ENCODE data around the gene G6PC1.
"Not testable (repeated sequence)": the region's sequence is repeated elsewhere in the genome, so short reads cannot be mapped to it uniquely, and the experiment has no call there.

Gene G6PC1

DNA sequence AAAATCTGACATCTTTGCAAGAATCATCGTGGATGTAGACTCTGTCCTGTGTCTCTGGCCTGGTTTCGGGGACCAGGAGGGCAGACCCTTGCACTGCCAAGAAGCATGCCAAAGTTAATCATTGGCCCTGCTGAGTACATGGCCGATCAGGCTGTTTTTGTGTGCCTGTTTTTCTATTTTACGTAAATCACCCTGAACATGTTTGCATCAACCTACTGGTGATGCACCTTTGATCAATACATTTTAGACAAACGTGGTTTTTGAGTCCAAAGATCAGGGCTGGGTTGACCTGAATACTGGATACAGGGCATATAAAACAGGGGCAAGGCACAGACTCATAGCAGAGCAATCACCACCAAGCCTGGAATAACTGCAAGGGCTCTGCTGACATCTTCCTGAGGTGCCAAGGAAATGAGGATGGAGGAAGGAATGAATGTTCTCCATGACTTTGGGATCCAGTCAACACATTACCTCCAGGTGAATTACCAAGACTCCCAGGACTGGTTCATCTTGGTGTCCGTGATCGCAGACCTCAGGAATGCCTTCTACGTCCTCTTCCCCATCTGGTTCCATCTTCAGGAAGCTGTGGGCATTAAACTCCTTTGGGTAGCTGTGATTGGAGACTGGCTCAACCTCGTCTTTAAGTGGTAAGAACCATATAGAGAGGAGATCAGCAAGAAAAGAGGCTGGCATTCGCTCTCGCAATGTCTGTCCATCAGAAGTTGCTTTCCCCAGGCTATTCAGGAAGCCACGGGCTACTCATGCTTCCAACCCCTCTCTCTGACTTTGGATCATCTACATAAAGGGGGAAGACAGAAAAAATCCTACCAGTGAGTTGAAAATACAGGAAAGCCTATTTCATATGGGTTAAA is at the start of gene G6PC1:
TSS of gene G6PC1 (plus strand) at position 340 of the 872 bp plus-strand sequence. CDS start at position 418, 78 bp downstream.
- H2AFZ ChIP-seq (ENCODE audit: low read length), result no peak within 1 kb of the TSS
- peaks cover 3% of the 10 kb centered on the region; the same call in 1 of the 2 replicates for H3K27me3 ChIP-seq (ENCODE audit: insufficient read depth, low read length)
- no peaks in the 10 kb centered on the region for H3F3A ChIP-seq (ENCODE audit: insufficient read depth, low read length)
- H3K9me2 ChIP-seq (ENCODE audit: low read depth, low read length), result no peaks in the 10 kb centered on the region
- no peaks in the 10 kb centered on the region for H3K36me3 ChIP-seq (ENCODE audit: insufficient read depth, low read length)
- no peaks in the 10 kb centered on the region for H3K9me3 ChIP-seq (ENCODE audit: low read length)
- TF ChIP-seq, protein P1, sequence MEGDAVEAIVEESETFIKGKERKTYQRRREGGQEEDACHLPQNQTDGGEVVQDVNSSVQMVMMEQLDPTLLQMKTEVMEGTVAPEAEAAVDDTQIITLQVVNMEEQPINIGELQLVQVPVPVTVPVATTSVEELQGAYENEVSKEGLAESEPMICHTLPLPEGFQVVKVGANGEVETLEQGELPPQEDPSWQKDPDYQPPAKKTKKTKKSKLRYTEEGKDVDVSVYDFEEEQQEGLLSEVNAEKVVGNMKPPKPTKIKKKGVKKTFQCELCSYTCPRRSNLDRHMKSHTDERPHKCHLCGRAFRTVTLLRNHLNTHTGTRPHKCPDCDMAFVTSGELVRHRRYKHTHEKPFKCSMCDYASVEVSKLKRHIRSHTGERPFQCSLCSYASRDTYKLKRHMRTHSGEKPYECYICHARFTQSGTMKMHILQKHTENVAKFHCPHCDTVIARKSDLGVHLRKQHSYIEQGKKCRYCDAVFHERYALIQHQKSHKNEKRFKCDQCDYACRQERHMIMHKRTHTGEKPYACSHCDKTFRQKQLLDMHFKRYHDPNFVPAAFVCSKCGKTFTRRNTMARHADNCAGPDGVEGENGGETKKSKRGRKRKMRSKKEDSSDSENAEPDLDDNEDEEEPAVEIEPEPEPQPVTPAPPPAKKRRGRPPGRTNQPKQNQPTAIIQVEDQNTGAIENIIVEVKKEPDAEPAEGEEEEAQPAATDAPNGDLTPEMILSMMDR (IDR thresholded peaks at IDR 0.05; ENCODE audit: low read length), result no peak
- no peak for TF ChIP-seq EZH2 (IDR thresholded peaks at IDR 0.05; ENCODE audit: borderline replicate concordance, low read length)
- no peak within 1 kb of the TSS for H3K4me3 ChIP-seq (ENCODE audit: low read depth, low read length, poor library complexity, severe bottlenecking)
- H3K27ac ChIP-seq (ENCODE audit: low read depth, low read length, poor library complexity, severe bottlenecking), result no peak within 1 kb of the TSS
- H3K4me1 ChIP-seq (ENCODE audit: insufficient read depth, low read length, severe bottlenecking), result no peaks in the 10 kb centered on the region
- H4K20me1 ChIP-seq (ENCODE audit: insufficient read depth, low read length), result no peaks in the 10 kb centered on the region
- H3K4me2 ChIP-seq (ENCODE audit: low read length), result no peak within 1 kb of the TSS
- no peak within 1 kb of the TSS for H3K9ac ChIP-seq (ENCODE audit: low read length)
- H3K79me2 ChIP-seq (ENCODE audit: insufficient read depth, low read length), result no peaks in the 10 kb centered on the region

DNA sequence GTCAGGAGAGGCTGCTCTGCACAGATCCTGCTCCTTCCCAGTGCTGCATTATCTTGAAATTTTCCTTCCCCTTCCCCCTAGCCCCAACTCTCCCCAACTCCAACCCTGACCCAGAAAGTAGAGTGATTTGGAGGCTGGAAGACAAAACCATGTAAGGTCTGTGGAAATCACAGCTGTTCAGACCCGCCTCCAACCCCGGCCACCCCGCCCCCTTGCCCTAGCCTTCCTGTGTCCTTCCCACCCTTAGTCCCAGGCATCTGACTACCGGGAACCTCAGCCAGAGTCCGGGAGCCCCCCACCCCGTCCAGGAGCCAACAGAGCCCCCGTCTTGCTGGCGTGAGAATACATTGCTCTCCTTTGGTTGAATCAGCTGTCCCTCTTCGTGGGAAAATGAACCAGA is 49.6 kb upstream of the G6PC1 start, which contains the start of gene AOC3:
TSS of gene AOC3 (plus strand) at position 246 of the 400 bp plus-strand sequence. CDS start at position 391, 145 bp downstream.
- Histone ChIP-seq H3K27me3 (ENCODE audit: insufficient read depth, low read length) (no peaks in the 10 kb centered on the region), H3K36me3 (ENCODE audit: insufficient read depth, low read length) (no peaks in the 10 kb centered on the region), H3K9me3 (ENCODE audit: low read length) (no peaks in the 10 kb centered on the region), H2AFZ (ENCODE audit: low read length) (no peak within 1 kb of the TSS), H3K79me2 (ENCODE audit: insufficient read depth, low read length) (no peaks in the 10 kb centered on the region), H3K4me3 (ENCODE audit: low read depth, low read length, poor library complexity, severe bottlenecking) (no peak within 1 kb of the TSS), H3K4me2 (ENCODE audit: low read length) (no peak within 1 kb of the TSS), H3F3A (ENCODE audit: insufficient read depth, low read length) (no peaks in the 10 kb centered on the region), H4K20me1 (ENCODE audit: insufficient read depth, low read length) (no peaks in the 10 kb centered on the region), H3K9ac (ENCODE audit: low read length) (no peak within 1 kb of the TSS), H3K4me1 (ENCODE audit: insufficient read depth, low read length, severe bottlenecking) (peaks cover 6% of the 10 kb centered on the region), H3K9me2 (ENCODE audit: low read depth, low read length) (no peaks in the 10 kb centered on the region), H3K27ac (ENCODE audit: low read depth, low read length, poor library complexity, severe bottlenecking) (no peak within 1 kb of the TSS)
- TF ChIP-seq, protein P1 (IDR thresholded peaks at IDR 0.05; ENCODE audit: low read length), result no peak
- TF ChIP-seq EZH2 (IDR thresholded peaks at IDR 0.05; ENCODE audit: borderline replicate concordance, low read length), result no peak

- H4K20me1 ChIP-seq (ENCODE audit: insufficient read depth, low read length); H3K4me3 ChIP-seq (ENCODE audit: low read depth, low read length, poor library complexity, severe bottlenecking); H3K9me3 ChIP-seq (ENCODE audit: low read length); H3K9me2 ChIP-seq (ENCODE audit: low read depth, low read length); H3K36me3 ChIP-seq (ENCODE audit: insufficient read depth, low read length); H3K4me1 ChIP-seq (ENCODE audit: insufficient read depth, low read length, severe bottlenecking); H3K4me2 ChIP-seq (ENCODE audit: low read length); H3K79me2 ChIP-seq (ENCODE audit: insufficient read depth, low read length); H3K9ac ChIP-seq (ENCODE audit: low read length); H3K27ac ChIP-seq (ENCODE audit: low read depth, low read length, poor library complexity, severe bottlenecking); H3F3A ChIP-seq (ENCODE audit: insufficient read depth, low read length); H3K27me3 ChIP-seq (ENCODE audit: insufficient read depth, low read length); H2AFZ ChIP-seq (ENCODE audit: low read length): not testable (repeated sequence)
Observed at GRCh38 chr17:42851371-42852240, 49.0 kb upstream of the G6PC1 start.
